ENCODE results near the gene MFSD8.
"Not testable (repeated sequence)": the region's sequence is repeated elsewhere in the genome, so short reads cannot be mapped to it uniquely, and the experiment has no call there.

Gene MFSD8

GRCh38 chr4:127965062-127965802 lies at the start of gene MFSD8, which contains the start of gene ABHD18:
TSS of gene MFSD8 (minus strand) at chr4:127965173. CDS start at chr4:127965133, 40 bp downstream.
TSS of gene ABHD18 (plus strand) at chr4:127965406. CDS start at chr4:127982956, 17,550 bp downstream.
- peak; percentile 96 for DNase-seq

GRCh38 chr4:128009428-128009827 lies 44.5 kb upstream of the MFSD8 start:
- no peak for DNase-seq

GRCh38 chr4:128006592-128006991 lies 41.6 kb upstream of the MFSD8 start:
- DNase-seq, result no peak

GRCh38 chr4:127997534-127998388 lies 32.8 kb upstream of the MFSD8 start:
- no peak for DNase-seq

GRCh38 chr4:127996521-127996920 lies 31.5 kb upstream of the MFSD8 start:
- not testable (repeated sequence) for DNase-seq

- no peak for DNase-seq
Measured at GRCh38 chr4:127995776-127996175, 30.8 kb upstream of the MFSD8 start.

- DNase-seq, result no peak
Measured at GRCh38 chr4:127993151-127993550, 28.2 kb upstream of the MFSD8 start.

- DNase-seq, result no peak
Measured at GRCh38 chr4:127988638-127989037, 23.7 kb upstream of the MFSD8 start.

- DNase-seq, result no peak
Measured at GRCh38 chr4:127985989-127986388, 21.0 kb upstream of the MFSD8 start.

GRCh38 chr4:127982445-127982844 lies 17.5 kb upstream of the MFSD8 start:
- no peak for DNase-seq

- DNase-seq, result no peak
Measured at GRCh38 chr4:127978930-127979329, 14.0 kb upstream of the MFSD8 start.

- peak; percentile 49 for DNase-seq
Measured at GRCh38 chr4:127975121-127975770, 10.3 kb upstream of the MFSD8 start.

GRCh38 chr4:127970925-127971324 lies 6.0 kb upstream of the MFSD8 start:
- not testable (repeated sequence) for DNase-seq

- no peak for DNase-seq
Measured at GRCh38 chr4:127968586-127968985, 3.6 kb upstream of the MFSD8 start.

GRCh38 chr4:127967141-127967775 lies 2.3 kb upstream of the MFSD8 start:
- DNase-seq, result peak; percentile 14

- DNase-seq, result peak; percentile 50
Measured at GRCh38 chr4:127965803-127966175, 816 bp upstream of the MFSD8 start.

GRCh38 chr4:127964426-127965061 lies 429 bp downstream of the MFSD8 start:
- peak; percentile 39 for DNase-seq

- DNase-seq, result not testable (repeated sequence)
Measured at GRCh38 chr4:127963633-127964398, 1.2 kb downstream of the MFSD8 start.

- DNase-seq, result no peak
Measured at GRCh38 chr4:127959794-127960193, 5.2 kb downstream of the MFSD8 start.

GRCh38 chr4:127957105-127957504 lies 7.9 kb downstream of the MFSD8 start:
- DNase-seq, result no peak

- DNase-seq, result no peak
Measured at GRCh38 chr4:127936974-127937373, 28.0 kb downstream of the MFSD8 start.

- not testable (repeated sequence) for DNase-seq
Measured at GRCh38 chr4:127931836-127932235, 33.1 kb downstream of the MFSD8 start.
